Left lobe of liver (tissue), 2 donors: ENCODE results near the gene GP1BB. TPM values are rescaled to one million over a fixed set of nuclear protein-coding genes. Genes with fewer than 3 reads are reported as not detected.
"Not testable (repeated sequence)": the region's sequence is repeated elsewhere in the genome, so short reads cannot be mapped to it uniquely, and the experiment has no call there.

ENCODE experiments used
- ATAC-seq: fragments of 200-7000 bp; cut with Tn5 transposase; one replicate; pipeline ENCODE4 v1.9.1; 2020; ENCODE audit warnings: mild to moderate bottlenecking, moderate library complexity
- DNase-seq: peaks from one replicate; pipeline ENCODE4 v3.0.0-alpha.2; 2020; ENCODE audit warnings: low spot score
- total RNA-seq: library from RNA; stranded (reverse); gene quantifications from one replicate; pipeline ENCODE4 v1.2.1, GENCODE V29; 2021
- donor health status: DM: no; HTN: no; CAD: no; lungs with moderate emphysema.
- donor health status: DM: no; HTN: yes; CAD: no.

The GP1BB gene
- 0.75 TPM for total RNA-seq

- no peak for DNase-seq
- ATAC-seq, result peak; percentile 82
Observed at GRCh38 chr22:19723232-19723982, at the start of gene GP1BB. GP1BB (plus strand) TSS chr22:19723539; CDS start chr22:19723570, 31 bp downstream.

- no peak for ATAC-seq
- no peak for DNase-seq
Observed at GRCh38 chr22:19673660-19674059, 49.7 kb upstream of the GP1BB start.

GRCh38 chr22:19674129-19674928, 49.0 kb upstream of the GP1BB start:
- DNase-seq, result no peak
- no peak for ATAC-seq

- DNase-seq (peak; percentile 16), ATAC-seq (no peak)
Observed at GRCh38 chr22:19674929-19675253, 48.4 kb upstream of the GP1BB start.

- ATAC-seq (no peak), DNase-seq (peak; percentile 24)
Observed at GRCh38 chr22:19675428-19675827, 47.9 kb upstream of the GP1BB start.

- not testable (repeated sequence) for DNase-seq, ATAC-seq
Observed at GRCh38 chr22:19676437-19676836, 46.9 kb upstream of the GP1BB start.

GRCh38 chr22:19678949-19679521, 44.3 kb upstream of the GP1BB start:
- DNase-seq (no peak), ATAC-seq (no peak)

GRCh38 chr22:19679522-19680101, 43.7 kb upstream of the GP1BB start:
- DNase-seq, result no peak
- ATAC-seq, result peak; percentile 82

- ATAC-seq (no peak), DNase-seq (no peak)
Observed at GRCh38 chr22:19680287-19680881, 43.0 kb upstream of the GP1BB start.

- ATAC-seq (no peak), DNase-seq (no peak)
Observed at GRCh38 chr22:19680911-19681862, 42.2 kb upstream of the GP1BB start.

- no peak for ATAC-seq
- DNase-seq, result no peak
Observed at GRCh38 chr22:19681863-19682245, 41.5 kb upstream of the GP1BB start.

- ATAC-seq (no peak), DNase-seq (no peak)
Observed at GRCh38 chr22:19686946-19687345, 36.4 kb upstream of the GP1BB start.

GRCh38 chr22:19687561-19688300, 35.6 kb upstream of the GP1BB start:
- DNase-seq, result no peak
- no peak for ATAC-seq

GRCh38 chr22:19688301-19689290, 34.7 kb upstream of the GP1BB start:
- DNase-seq (no peak), ATAC-seq (no peak)

- ATAC-seq (no peak), DNase-seq (no peak)
Observed at GRCh38 chr22:19689408-19689807, 33.9 kb upstream of the GP1BB start.

- no peak for DNase-seq
- ATAC-seq, result no peak
Observed at GRCh38 chr22:19691007-19691720, 32.2 kb upstream of the GP1BB start.

- no peak for DNase-seq
- peak; percentile 55 for ATAC-seq
Observed at GRCh38 chr22:19691721-19692341, 31.5 kb upstream of the GP1BB start.
